ENCODE data around the gene CGRRF1. TPM values are rescaled to one million over a fixed set of nuclear protein-coding genes. Genes with fewer than 3 reads are reported as not detected.

CGRRF1 gene
- total and polyA plus RNA-seq, 2 of the 13 experiments (the other 11 are each of a cell fraction or from before 2014, with no cell fraction given) = 16.8 to 18.2 TPM

- TF ChIP-seq ZGPAT (CRISPR knock-in tag; IDR thresholded peaks at IDR 0.05) = 0 out of 2 replicates have a peak, but pooled peaks have one; percentile 18
- TF ChIP-seq THAP8 (CRISPR knock-in tag; IDR thresholded peaks at IDR 0.05; ENCODE audit: borderline replicate concordance) = no peak
- 0 out of 4 replicates have a peak, but pooled peaks of 1 of the 2 experiments have one; percentile 37 for TF ChIP-seq HMGXB4 (CRISPR knock-in tag; IDR thresholded peaks at IDR 0.05; ENCODE audit: borderline replicate concordance in 1 of 2, low read depth in 1 of 2)
- TF ChIP-seq ZNF460 (CRISPR knock-in tag; IDR thresholded peaks at IDR 0.05; ENCODE audit: borderline replicate concordance) = no peak
- no peak for TF ChIP-seq PRDM10 (CRISPR knock-in tag; IDR thresholded peaks at IDR 0.05; ENCODE audit: low read depth)
- TF ChIP-seq TEAD3 (CRISPR knock-in tag; optimal IDR thresholded peaks at IDR 0.05; ENCODE audit: borderline replicate concordance) = peak; percentile 88
- 0 out of 2 replicates have a peak, but pooled peaks have one; percentile 9 for TF ChIP-seq ELF3 (CRISPR knock-in tag; IDR thresholded peaks at IDR 0.05)
- peak; percentile 64 for TF ChIP-seq CTCF (CRISPR knock-in tag; IDR thresholded peaks at IDR 0.05)
- TF ChIP-seq ATF7-NPFF (CRISPR knock-in tag; IDR thresholded peaks at IDR 0.05; ENCODE audit: low read depth) = no peak
- TF ChIP-seq ZNF788 (CRISPR knock-in tag; IDR thresholded peaks at IDR 0.05; ENCODE audit: borderline replicate concordance) = no peak
- 0 out of 2 replicates have a peak, but pooled peaks have one; percentile 16 for TF ChIP-seq ZMYM4 (CRISPR knock-in tag; IDR thresholded peaks at IDR 0.05)
- TF ChIP-seq ARID5B (CRISPR knock-in tag; IDR thresholded peaks at IDR 0.05) = peak; percentile 34; the same call in 1 of the 2 replicates
- TF ChIP-seq SOX13 (IDR thresholded peaks at IDR 0.05) = no peak
- peak in 1 of 2 experiments; percentile 30; a peak in 1 of 4 replicates for TF ChIP-seq SOX13 (CRISPR knock-in tag; conservative IDR thresholded peaks at IDR 0.05 in 1 of 2, IDR thresholded peaks at IDR 0.05 in 1 of 2)
Measured at GRCh38 chr14:54503486-54503885, 6.2 kb upstream of the CGRRF1 start (continued).

Measured in HepG2 (cell line).